ENCODE results near the gene ZBED2. TPM values are rescaled to one million over a fixed set of nuclear protein-coding genes. Genes with fewer than 3 reads are reported as not detected.

ZBED2 gene
- total RNA-seq, 1 donor from 2014 or later, result 1.0 TPM

- H2AFZ ChIP-seq (ENCODE audit: low read depth, low read length), result no peak overlapping the region
- H3K36me3 Mint-ChIP-seq (ENCODE audit: low read depth, unreplicated experiment), result no peaks in the 10 kb centered on the region
- peaks cover 43% of the 10 kb centered on the region for H3K4me1 Mint-ChIP-seq (ENCODE audit: low read depth, unreplicated experiment)
- no peaks in the 10 kb centered on the region for H3K9me3 Mint-ChIP-seq (ENCODE audit: unreplicated experiment)
- H3K27ac Mint-ChIP-seq (ENCODE audit: unreplicated experiment), result no peak overlapping the region
- H3K4me3 Mint-ChIP-seq (ENCODE audit: unreplicated experiment), result no peak overlapping the region
- H3K79me2 ChIP-seq (ENCODE audit: insufficient read depth, low read length), result no peaks in the 10 kb centered on the region
- no peaks in the 10 kb centered on the region for H3K27me3 ChIP-seq (ENCODE audit: insufficient read depth, low read length)
- H3K27ac ChIP-seq (ENCODE audit: low read depth, low read length), result peak overlapping the region; percentile 25
- DNase-seq (ENCODE audit: low read depth), result no peak
- TF ChIP-seq CTCF (IDR thresholded peaks at IDR 0.05; ENCODE audit: insufficient read depth, low read depth, low read length) (no peak), EZH2 (IDR thresholded peaks at IDR 0.05; ENCODE audit: insufficient read depth, low read length) (no peak)
- no peak for FAIRE-seq
- H3K4me1 ChIP-seq (ENCODE audit: insufficient read depth, low read length), result peaks cover 48% of the 10 kb centered on the region
- H3K4me3 ChIP-seq (ENCODE audit: insufficient read depth, low read depth, low read length), result no peak overlapping the region
- no peaks in the 10 kb centered on the region for H4K20me1 ChIP-seq (ENCODE audit: insufficient read depth, low read length)
- H3K9ac ChIP-seq (ENCODE audit: low read length), result no peak overlapping the region
- no peaks in the 10 kb centered on the region for H3K9me3 ChIP-seq (ENCODE audit: insufficient read depth, low read depth, low read length)
- no peaks in the 10 kb centered on the region for H3K36me3 ChIP-seq (ENCODE audit: insufficient read depth, low read length)
- H3K27me3 Mint-ChIP-seq (ENCODE audit: low read depth, unreplicated experiment), result no peaks in the 10 kb centered on the region
- peak overlapping the region; percentile 48 for H3K4me2 ChIP-seq (ENCODE audit: low read length)
Measured at GRCh38 chr3:111594781-111595180, 365 bp downstream of the ZBED2 start.

GRCh38 chr3:111594205-111594604, 941 bp downstream of the ZBED2 start:
- Histone ChIP-seq H4K20me1 (ENCODE audit: insufficient read depth, low read length) (no peaks in the 10 kb centered on the region), H3K9me3 (ENCODE audit: insufficient read depth, low read depth, low read length) (no peaks in the 10 kb centered on the region), H3K9ac (ENCODE audit: low read length) (no peak overlapping the region), H3K4me3 (ENCODE audit: insufficient read depth, low read depth, low read length) (no peak overlapping the region), H3K4me2 (ENCODE audit: low read length) (peak overlapping the region; percentile 48), H3K79me2 (ENCODE audit: insufficient read depth, low read length) (no peaks in the 10 kb centered on the region), H3K36me3 (ENCODE audit: insufficient read depth, low read length) (no peaks in the 10 kb centered on the region), H3K27me3 (ENCODE audit: insufficient read depth, low read length) (no peaks in the 10 kb centered on the region), H3K27ac (ENCODE audit: low read depth, low read length) (peak overlapping the region; percentile 53), H2AFZ (ENCODE audit: low read depth, low read length) (no peak overlapping the region), H3K4me1 (ENCODE audit: insufficient read depth, low read length) (peaks cover 54% of the 10 kb centered on the region)
- Mint-ChIP-seq H3K4me3 (ENCODE audit: unreplicated experiment) (no peak overlapping the region), H3K9me3 (ENCODE audit: unreplicated experiment) (no peaks in the 10 kb centered on the region), H3K27me3 (ENCODE audit: low read depth, unreplicated experiment) (no peaks in the 10 kb centered on the region), H3K36me3 (ENCODE audit: low read depth, unreplicated experiment) (no peaks in the 10 kb centered on the region), H3K4me1 (ENCODE audit: low read depth, unreplicated experiment) (peaks cover 48% of the 10 kb centered on the region), H3K27ac (ENCODE audit: unreplicated experiment) (peak overlapping the region; percentile 91)
- FAIRE-seq (peak; percentile 93), DNase-seq (ENCODE audit: low read depth) (peak; percentile 95)
- TF ChIP-seq EZH2 (IDR thresholded peaks at IDR 0.05; ENCODE audit: insufficient read depth, low read length) (no peak), CTCF (IDR thresholded peaks at IDR 0.05; ENCODE audit: insufficient read depth, low read depth, low read length) (no peak)

- Histone ChIP-seq H4K20me1 (ENCODE audit: insufficient read depth, low read length) (no peaks in the 10 kb centered on the region), H3K4me1 (ENCODE audit: insufficient read depth, low read length) (peaks cover 56% of the 10 kb centered on the region), H3K36me3 (ENCODE audit: insufficient read depth, low read length) (no peaks in the 10 kb centered on the region), H3K27ac (ENCODE audit: low read depth, low read length) (peak overlapping the region; percentile 53), H3K9ac (ENCODE audit: low read length) (no peak overlapping the region), H3K27me3 (ENCODE audit: insufficient read depth, low read length) (no peaks in the 10 kb centered on the region), H3K4me3 (ENCODE audit: insufficient read depth, low read depth, low read length) (no peak overlapping the region), H3K79me2 (ENCODE audit: insufficient read depth, low read length) (no peaks in the 10 kb centered on the region), H3K4me2 (ENCODE audit: low read length) (peak overlapping the region; percentile 48), H3K9me3 (ENCODE audit: insufficient read depth, low read depth, low read length) (no peaks in the 10 kb centered on the region), H2AFZ (ENCODE audit: low read depth, low read length) (no peak overlapping the region)
- no peak for TF ChIP-seq CTCF (IDR thresholded peaks at IDR 0.05; ENCODE audit: insufficient read depth, low read depth, low read length)
- TF ChIP-seq EZH2 (IDR thresholded peaks at IDR 0.05; ENCODE audit: insufficient read depth, low read length), result no peak
- Mint-ChIP-seq H3K4me3 (ENCODE audit: unreplicated experiment) (peak overlapping the region; percentile 3), H3K9me3 (ENCODE audit: unreplicated experiment) (no peaks in the 10 kb centered on the region), H3K27me3 (ENCODE audit: low read depth, unreplicated experiment) (no peaks in the 10 kb centered on the region), H3K4me1 (ENCODE audit: low read depth, unreplicated experiment) (peaks cover 48% of the 10 kb centered on the region), H3K27ac (ENCODE audit: unreplicated experiment) (peak overlapping the region; percentile 91), H3K36me3 (ENCODE audit: low read depth, unreplicated experiment) (no peaks in the 10 kb centered on the region)
- no peak for FAIRE-seq
- no peak for DNase-seq (ENCODE audit: low read depth)
Measured at GRCh38 chr3:111593666-111594065, 1.5 kb downstream of the ZBED2 start.
